Stimulated activated CD8-positive, alpha-beta memory T cell treated with anti-CD3 and anti-CD28 coated beads, Interleukin-7, amount 100 ng/mL, for 4 hours (primary cell): Measurements from ENCODE around the gene ING5.
"Not testable (repeated sequence)": the region's sequence is repeated elsewhere in the genome, so short reads cannot be mapped to it uniquely, and the experiment has no call there.

ENCODE experiments used
- DNase-seq, 2 donors: peaks; one replicate each; pipeline ENCODE4 v3.0.0-alpha.2; 2020; ENCODE audit warnings: low read depth in 2 of 2

Gene ING5

DNA sequence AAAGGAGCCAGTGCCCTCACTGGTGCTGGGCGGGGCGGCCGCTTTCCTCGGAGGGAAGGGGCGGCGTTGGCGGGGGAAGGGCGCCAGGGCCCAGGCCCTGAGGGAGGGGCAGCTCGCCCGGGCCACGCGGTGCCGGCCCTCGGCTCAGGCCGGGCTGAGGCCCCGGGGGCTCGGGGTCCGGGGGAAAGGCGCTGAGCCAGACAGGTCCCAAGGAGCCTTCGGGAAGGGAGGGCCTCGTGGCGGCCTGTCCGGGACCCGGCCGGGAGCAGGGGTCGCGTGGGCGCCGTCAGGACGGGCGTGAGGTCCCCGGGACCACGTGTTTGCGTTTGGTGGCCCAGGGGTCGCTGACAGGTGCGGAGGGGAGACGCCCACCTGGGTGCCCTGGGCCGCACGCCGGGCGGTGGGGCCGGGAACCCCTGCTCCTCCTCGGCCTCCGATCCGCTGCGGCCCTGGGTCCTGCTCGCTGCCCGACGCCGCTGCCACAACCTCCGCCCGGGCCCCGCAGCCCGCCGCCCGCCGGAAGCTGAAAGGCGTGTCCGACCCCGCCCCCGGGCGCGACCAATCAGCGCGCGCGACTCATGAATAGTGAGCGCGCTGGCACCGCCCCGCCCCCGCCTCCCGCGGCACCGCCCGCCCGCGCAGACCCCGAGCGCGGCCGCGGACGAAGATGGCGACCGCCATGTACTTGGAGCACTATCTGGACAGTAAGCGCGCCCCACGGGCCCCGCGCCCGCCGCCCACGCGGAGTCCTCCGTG is at the start of gene ING5:
Gene ING5 (plus strand): TSS at position 641 of the 756 bp plus-strand sequence. CDS start 27 bp downstream, at position 668.
- DNase-seq = peak; percentile 91 to 94

DNA sequence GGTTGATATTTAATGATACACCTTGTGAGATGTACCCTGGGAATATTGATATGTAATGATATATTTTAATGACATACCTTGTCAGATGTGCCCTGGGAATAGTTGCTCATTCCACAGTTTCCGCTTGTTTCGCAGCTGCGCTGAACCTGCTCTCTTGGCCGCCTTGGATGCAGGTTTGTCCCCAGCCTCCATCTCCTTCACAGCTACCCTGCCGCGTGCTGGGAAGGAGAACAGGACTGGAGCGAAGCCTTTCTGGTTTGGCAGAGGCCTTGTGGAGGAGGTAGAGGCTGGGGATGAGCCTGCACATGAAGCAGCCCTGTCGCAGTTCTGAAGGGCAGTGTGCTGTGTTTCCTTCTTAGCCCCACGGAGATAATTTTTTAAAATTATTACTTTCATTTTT is 49.7 kb upstream of the ING5 start:
- DNase-seq = no peak

- no peak for DNase-seq
These were observed 49.1 kb upstream of the ING5 start for GRCh38 chr2:241652722-241653121.

DNA sequence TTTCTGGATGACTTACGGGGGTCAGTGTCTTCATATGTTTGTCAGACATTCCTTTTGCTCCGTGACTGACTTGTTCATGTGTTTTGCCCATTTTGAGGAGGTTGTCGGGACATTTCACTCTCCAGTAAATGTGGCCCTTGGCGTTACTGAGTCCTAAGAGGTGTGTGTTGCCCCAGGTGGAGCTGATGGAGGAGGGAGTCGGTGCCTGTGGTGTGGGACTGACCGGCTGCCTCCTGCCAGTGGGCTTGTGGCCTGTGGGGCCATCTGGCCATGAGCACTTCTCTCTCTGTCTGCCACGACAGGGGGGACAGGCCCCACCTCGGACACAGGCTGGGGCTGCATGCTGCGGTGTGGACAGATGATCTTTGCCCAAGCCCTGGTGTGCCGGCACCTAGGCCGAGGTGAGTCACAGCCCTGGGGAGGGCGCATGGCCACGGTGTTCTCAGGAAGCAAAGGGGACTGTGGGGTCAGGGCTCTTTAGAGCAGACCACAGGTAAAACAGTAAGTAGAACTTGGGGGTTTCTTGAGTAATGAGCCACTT is 48.6 kb upstream of the ING5 start:
- DNase-seq = no peak

DNA sequence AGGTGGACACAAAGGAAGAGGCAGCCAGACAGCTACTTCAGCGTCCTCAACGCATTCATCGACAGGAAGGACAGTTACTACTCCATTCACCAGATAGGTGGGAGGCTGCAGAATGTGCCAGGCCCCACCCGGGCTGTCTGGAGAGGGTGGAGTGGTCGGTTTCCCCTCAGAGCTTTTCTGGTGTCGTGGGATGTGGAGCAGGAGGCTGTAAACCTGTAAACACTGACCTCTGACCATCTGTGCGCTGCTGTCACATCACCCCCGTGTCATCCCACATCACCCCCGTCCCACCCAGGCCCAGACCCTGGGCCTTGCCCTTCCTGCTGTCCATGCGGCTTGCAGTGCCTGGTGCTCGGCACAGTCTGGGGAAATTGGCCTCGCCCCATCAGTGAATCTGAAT is 47.3 kb upstream of the ING5 start:
- no peak for DNase-seq

DNA sequence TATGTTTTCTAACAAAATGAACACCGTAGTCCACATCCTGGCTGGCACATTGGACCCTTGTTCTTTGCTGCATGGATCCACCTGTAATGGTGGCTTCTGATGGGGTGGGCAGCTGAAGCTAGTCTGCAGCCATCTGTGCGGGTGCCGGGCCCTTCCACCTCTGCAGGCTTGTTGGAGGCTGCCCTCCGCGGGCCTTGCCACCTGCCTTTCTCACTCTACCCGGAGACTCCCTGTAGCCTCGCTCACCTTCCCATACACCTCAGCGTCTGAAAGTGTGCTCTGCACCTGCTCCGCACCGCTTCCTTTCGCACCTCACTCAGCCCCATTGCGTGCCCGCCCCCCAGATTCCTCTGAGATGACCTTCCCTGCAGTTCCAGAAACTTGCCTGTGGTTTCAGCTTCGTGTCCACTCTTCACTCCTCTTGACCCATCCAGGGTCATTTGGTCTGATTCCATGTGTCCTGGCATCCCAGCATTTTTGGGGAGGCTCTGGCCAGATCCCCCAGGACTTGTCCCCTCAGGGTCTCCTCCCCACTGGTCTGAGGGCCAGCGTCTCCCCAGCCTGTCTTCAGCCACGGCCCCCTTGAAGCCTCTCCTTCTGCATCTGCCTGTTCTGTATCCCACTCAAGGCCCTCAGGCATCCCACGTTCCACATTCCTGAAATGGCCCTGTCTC is 46.2 kb upstream of the ING5 start:
- DNase-seq = no peak

GRCh38 chr2:241656190-241656741 is 45.6 kb upstream of the ING5 start:
- DNase-seq = no peak

DNA sequence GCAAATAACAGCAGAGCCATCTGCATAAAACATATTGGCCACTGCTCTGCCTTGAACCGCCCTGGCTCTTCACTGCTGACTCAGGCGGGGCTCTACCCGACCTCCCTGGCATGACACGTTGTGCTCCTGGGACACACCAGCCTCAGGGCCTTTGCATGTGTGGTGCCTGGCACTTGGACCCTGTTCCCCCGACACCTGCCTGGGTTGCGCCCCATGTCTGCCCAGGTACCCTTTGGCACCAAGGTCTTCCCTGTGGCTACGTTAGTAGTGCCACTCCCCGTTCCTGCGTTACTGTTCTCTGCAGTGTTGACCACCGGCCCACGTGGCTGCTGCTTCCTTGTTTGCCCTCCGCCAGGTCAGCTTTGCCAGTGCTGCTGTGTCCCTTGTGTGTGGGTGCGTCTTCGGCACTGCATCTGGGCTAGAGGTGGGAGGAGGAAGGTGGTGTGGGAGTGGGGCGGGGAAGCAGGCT is 44.0 kb upstream of the ING5 start:
- DNase-seq = no peak

GRCh38 chr2:241658296-241658695 is 43.5 kb upstream of the ING5 start:
- DNase-seq = no peak

DNA sequence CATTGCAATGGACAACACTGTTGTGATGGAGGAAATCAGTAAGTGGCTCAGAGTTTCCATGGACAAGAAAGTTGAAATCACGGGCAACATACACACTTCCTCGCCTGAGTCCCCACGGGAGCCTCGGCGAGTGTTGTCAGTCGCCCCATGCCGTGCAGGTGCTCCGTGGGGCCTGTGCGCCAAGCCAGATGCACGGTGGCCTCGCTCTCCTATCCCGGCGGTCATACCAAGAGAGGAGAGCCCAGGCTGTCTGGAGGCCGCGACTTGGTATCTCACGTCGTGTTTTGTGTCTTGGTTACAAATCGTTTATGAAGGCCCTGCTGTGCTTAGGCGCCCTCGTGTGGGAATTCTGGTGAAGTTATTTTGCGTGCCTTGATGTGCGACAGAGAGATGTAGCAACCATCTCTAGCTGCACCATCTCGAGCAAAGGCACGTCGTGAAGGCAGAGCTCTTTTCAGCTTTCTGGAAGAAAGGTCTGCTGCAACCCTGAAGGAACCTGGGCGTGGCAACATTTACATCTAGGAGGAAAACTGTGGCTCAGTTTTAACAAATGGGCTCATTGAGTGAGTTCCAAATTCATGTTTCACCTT is 42.6 kb upstream of the ING5 start:
- no peak for DNase-seq

DNA sequence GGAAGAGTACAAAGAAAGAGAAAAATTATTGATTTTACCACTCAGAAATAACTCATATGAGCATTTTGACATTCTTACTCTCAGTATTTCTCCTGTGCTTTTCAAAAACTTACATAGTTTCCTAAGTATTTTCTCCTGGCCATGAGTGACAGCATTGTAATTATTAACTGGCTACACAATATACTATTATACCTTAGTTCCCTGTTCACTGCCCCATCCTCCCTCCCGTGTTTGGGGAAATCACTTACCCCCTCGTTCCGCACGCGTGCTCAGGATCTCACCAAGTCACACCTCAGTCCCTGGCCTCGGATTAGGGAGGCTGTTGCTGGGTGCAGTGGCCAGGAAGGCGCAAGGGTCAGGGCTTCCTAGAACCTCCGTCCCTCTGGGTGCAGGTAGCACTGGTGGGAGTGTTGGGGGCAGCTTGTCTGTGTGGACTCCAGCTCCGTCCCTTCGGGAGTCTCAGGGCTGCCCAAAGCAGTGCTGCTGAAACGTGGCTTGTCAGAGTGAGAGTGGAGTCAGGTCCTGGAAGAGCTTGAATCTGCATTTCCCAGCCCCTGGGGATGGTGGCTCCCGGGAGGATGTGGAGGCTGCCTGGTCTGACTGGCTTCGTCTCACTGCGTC is 41.1 kb upstream of the ING5 start:
- DNase-seq = no peak

DNA sequence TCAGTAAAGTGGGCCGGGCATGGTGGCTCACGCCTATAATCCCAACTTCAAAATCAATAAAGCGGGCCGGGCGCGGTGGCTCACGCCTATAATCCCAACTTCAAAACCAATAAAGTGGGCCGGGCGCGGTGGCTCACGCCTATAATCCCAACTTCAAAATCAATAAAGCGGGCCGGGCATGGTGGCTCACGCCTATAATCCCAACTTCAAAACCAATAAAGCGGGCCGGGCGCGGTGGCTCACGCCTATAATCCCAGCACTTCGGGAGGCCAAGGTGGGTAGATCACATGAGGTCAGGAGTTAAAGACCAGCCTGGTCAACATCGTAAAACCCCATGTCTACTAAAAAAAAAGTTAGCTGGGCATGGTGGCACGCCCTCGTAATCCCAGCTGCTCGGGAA is 39.1 kb upstream of the ING5 start:
- not testable (repeated sequence) for DNase-seq

GRCh38 chr2:241665731-241666440 is 36.0 kb upstream of the ING5 start:
- no peak for DNase-seq

GRCh38 chr2:241666627-241667400 is 35.0 kb upstream of the ING5 start:
- no peak for DNase-seq

GRCh38 chr2:241668354-241668753 is 33.5 kb upstream of the ING5 start:
- no peak for DNase-seq

DNA sequence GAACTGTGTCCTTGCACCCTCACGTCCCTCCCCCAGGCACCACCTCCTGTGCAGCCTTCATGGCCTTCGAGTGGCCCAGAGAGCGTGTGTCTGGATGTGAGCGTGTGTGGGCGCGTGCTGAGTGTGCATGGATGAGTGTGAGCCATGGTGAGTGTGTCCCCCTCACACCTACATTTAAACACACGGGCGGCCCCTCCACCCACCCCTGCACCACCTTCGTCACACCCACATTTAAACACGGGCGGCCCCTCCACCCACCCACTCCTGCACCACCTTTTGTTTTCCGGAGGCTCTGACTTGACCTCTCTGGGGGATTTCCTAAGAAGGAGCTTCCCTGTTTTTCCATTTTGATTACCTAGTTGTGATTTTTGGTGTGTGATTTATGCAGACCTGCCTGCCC is 33.0 kb upstream of the ING5 start:
- DNase-seq = no peak

GRCh38 chr2:241670333-241671110 is 31.3 kb upstream of the ING5 start:
- no peak for DNase-seq

DNA sequence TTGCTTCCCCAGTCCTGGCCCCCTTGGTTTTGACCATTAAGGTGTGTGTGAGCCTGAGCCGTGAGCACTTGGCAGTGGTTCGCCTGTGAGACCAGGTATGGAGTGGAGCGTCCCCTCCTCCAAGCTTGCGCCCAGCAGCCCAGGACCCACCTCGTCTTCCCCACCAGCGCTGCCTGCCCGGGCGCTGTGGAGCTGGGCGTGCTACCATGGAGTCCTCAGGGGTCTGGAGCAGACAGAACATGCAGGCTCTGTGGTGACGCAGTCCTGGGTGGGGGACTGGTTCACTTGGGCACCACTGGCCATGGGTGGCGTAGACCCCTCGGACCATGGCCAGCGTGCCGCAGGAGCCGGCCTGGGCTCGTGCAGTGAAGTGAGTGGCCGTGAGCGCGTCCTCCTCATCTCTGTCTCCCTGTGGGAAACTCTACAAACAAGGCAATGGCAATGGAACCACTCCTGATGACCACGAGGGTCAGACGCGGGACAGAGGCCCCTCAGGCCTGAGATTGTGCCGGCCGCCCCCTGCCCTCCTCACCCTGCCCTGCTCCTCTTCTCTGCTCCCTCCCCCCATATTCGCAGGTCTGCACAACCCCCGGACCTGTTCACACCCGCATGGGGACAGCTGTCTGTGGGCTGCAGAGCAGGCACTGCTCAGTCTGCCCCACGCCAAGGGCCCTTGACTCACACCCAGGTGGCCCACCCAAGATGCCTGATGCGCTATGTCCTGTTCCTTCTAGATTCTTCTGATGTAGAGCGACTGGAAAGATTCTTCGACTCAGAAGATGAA is 30.2 kb upstream of the ING5 start:
- DNase-seq = no peak
